HepG2 (cell line): ENCODE results near the gene DENND10. TPM values are rescaled to one million over a fixed set of nuclear protein-coding genes. Genes with fewer than 3 reads are reported as not detected.
A peak's percentile ranks its signal among the peaks of the same experiment; 100 is the strongest.

ENCODE experiments used
- ATAC-seq: fragments of 200-7000 bp; cut with Tn5 transposase; 3 replicates; pipeline ENCODE4 v1.9.1; 2020; ENCODE audit warnings: mild to moderate bottlenecking, moderate library complexity
- BruUV-seq: library from RNA; stranded (reverse); fragments of 400-500 nt; replicated peaks from 2 replicates; lab custom pipeline; 2021; lab: Mats Ljungman, UMichigan
- CTCF ChIA-PET: fragments of 300-600 bp; formaldehyde crosslinking; extraction: SDS; loops from one replicate; lab custom pipeline; 2021; ENCODE audit warnings: low total read pairs, inconsistent platforms, low intra/inter-chr PET ratio; lab: Yijun Ruan, JAX
- POLR2A ChIA-PET: fragments of 350-600 bp; sonication (Branson Sonifier 250); formaldehyde crosslinking; loops from one replicate; lab custom pipeline; 2020; ENCODE audit warnings: antibody characterized with exemption, inconsistent platforms; lab: Yijun Ruan, JAX
- DNase-seq: peaks from one replicate; pipeline ENCODE4 v3.0.0-alpha.2; 2015; ENCODE audit warnings: low spot score
- FAIRE-seq: peaks from 3 replicates; lab custom pipeline; 2011; peaks lifted over from hg19 to GRCh38; lab: Jason Lieb, UNC
- H2AFZ ChIP-seq: one replicate; pipeline ENCODE4 v1.6.1; 2011; ENCODE audit warnings: low read length, inconsistent platforms
- H3K27ac ChIP-seq: fragments of 300-600 bp; 3 replicates; pipeline ENCODE4 v1.8.0; 2011; ENCODE audit warnings: mixed run types, mild to moderate bottlenecking, mixed read lengths, low read length, inconsistent platforms; ENCODE audit not compliant: insufficient read depth; ENCODE audit errors: extremely low read length
- H3K27me3 ChIP-seq, 2 experiments: fragments of 200-600 bp in 1 of 2; 2 replicates in 1 of 2; 3 replicates in 1 of 2; pipeline versions ENCODE4 v1.6.0 to v1.8.0; 2011; ENCODE audit warnings: low read length in 2 of 2, mild to moderate bottlenecking in 2 of 2, moderate library complexity in 2 of 2, inconsistent platforms in 1 of 2; ENCODE audit not compliant: insufficient read depth in 2 of 2, control insufficient read depth in 1 of 2
- H3K36me3 ChIP-seq, 2 experiments: fragments of 200-600 bp in 1 of 2; replicated peaks in 1 of 2; 2 replicates in 1 of 2; 3 replicates in 1 of 2; pipeline versions ENCODE4 v1.5.1 to v1.8.0; 2011; ENCODE audit warnings: low read length in 2 of 2, inconsistent platforms in 1 of 2; ENCODE audit not compliant: insufficient read depth in 2 of 2, control insufficient read depth in 1 of 2
- H3K4me1 ChIP-seq: 2 replicates; pipeline ENCODE4 v1.5.1; 2012; ENCODE audit warnings: low read length, inconsistent platforms; ENCODE audit not compliant: insufficient read depth
- H3K4me2 ChIP-seq: 2 replicates; pipeline ENCODE4 v1.6.0; 2011; ENCODE audit warnings: low read depth, low read length, inconsistent platforms
- H3K4me3 ChIP-seq, 3 experiments: fragments of 200-600 bp in 1 of 3; sonication (generic), shearing (Covaris generic) in 1 of 3; replicated peaks in 1 of 3; 2 replicates each; pipeline ENCODE4 v1.5.1; 2011 to 2016; ENCODE audit warnings: low read length in 3 of 3, inconsistent platforms in 2 of 3, low read depth in 2 of 3, mild to moderate bottlenecking in 2 of 3, control low read depth in 1 of 3, mixed read lengths in 1 of 3; ENCODE audit not compliant: insufficient read depth in 1 of 3
- H3K79me2 ChIP-seq: one replicate; pipeline ENCODE4 v1.6.1; 2011; ENCODE audit warnings: low read length, inconsistent platforms; ENCODE audit not compliant: insufficient read depth
- H3K9ac ChIP-seq: 2 replicates; pipeline ENCODE4 v1.6.0; 2011; ENCODE audit warnings: mild to moderate bottlenecking, low read depth, low read length, inconsistent platforms; ENCODE audit not compliant: insufficient read depth
- H3K9me3 ChIP-seq: 2 replicates; pipeline ENCODE4 v1.5.1; 2012; ENCODE audit warnings: mild to moderate bottlenecking, low read length
- H4K20me1 ChIP-seq: 2 replicates; pipeline ENCODE4 v1.6.0; 2011; ENCODE audit warnings: inconsistent platforms, mild to moderate bottlenecking, low read length, moderate library complexity; ENCODE audit not compliant: insufficient read depth
- ATF1 ChIP-seq: IDR thresholded peaks from 2 replicates; pipeline ENCODE4 v1.6.1; 2016; ENCODE audit warnings: mild to moderate bottlenecking, control low read depth
- BRD4 ChIP-seq: sonication (generic); formaldehyde crosslinking; IDR thresholded peaks from 2 replicates; pipeline ENCODE4 v1.4.0; 2020; ENCODE audit warnings: missing genetic modification reagents
- CENPT ChIP-seq: sonication (generic); formaldehyde crosslinking; IDR thresholded peaks from 2 replicates; pipeline ENCODE4 v1.8.0; 2022; ENCODE audit warnings: low read depth, mild to moderate bottlenecking, moderate library complexity, missing genetic modification reagents
- CHCHD3 ChIP-seq: sonication (generic); formaldehyde crosslinking; IDR thresholded peaks from 2 replicates; pipeline ENCODE4 v1.8.0; 2022; ENCODE audit warnings: mild to moderate bottlenecking, missing genetic modification reagents, moderate library complexity
- GLMP ChIP-seq: sonication (generic); formaldehyde crosslinking; IDR thresholded peaks from 2 replicates; pipeline ENCODE4 v1.9.0; 2021; ENCODE audit warnings: missing genetic modification reagents, mild to moderate bottlenecking, borderline replicate concordance
- KLF16 ChIP-seq, 2 experiments: sonication (generic) in 1 of 2; formaldehyde crosslinking in 1 of 2; IDR thresholded peaks; 2 replicates each; pipeline versions ENCODE4 v1.6.1 to v1.8.0; 2016 to 2023; ENCODE audit warnings: missing genetic modification reagents in 2 of 2, missing compliant biosample characterization in 1 of 2
- MAX ChIP-seq: IDR thresholded peaks from 2 replicates; pipeline ENCODE4 v1.6.1; 2012; ENCODE audit warnings: inconsistent platforms
- POLR2AphosphoS5 ChIP-seq: IDR thresholded peaks from 2 replicates; pipeline ENCODE4 v1.6.1; 2012; ENCODE audit warnings: low read depth, low read length
- POLR2G ChIP-seq: fragments of 200-400 bp; formaldehyde crosslinking; IDR thresholded peaks from 2 replicates; pipeline ENCODE4 v1.6.1; 2018; ENCODE audit warnings: mild to moderate bottlenecking, low read depth, low read length, moderate library complexity
- PRDM15 ChIP-seq: sonication (generic); formaldehyde crosslinking; IDR thresholded peaks from 2 replicates; pipeline ENCODE4 v1.4.0; 2020; ENCODE audit warnings: missing genetic modification reagents
- SAP130 ChIP-seq: IDR thresholded peaks from 2 replicates; pipeline ENCODE4 v1.6.1; 2016; ENCODE audit warnings: low read depth
- SNAPC2 ChIP-seq: sonication (generic); formaldehyde crosslinking; IDR thresholded peaks from 2 replicates; pipeline ENCODE4 v1.8.1; 2022; ENCODE audit warnings: mild to moderate bottlenecking, missing genetic modification reagents
- SUZ12 ChIP-seq: fragments of 150-350 bp; IDR thresholded peaks from 2 replicates; pipeline ENCODE4 v1.6.1; 2014; ENCODE audit warnings: low read depth, low read length
- ZFP41 ChIP-seq: sonication (generic); formaldehyde crosslinking; IDR thresholded peaks from 2 replicates; pipeline ENCODE4 v1.4.0; 2020; ENCODE audit warnings: mild to moderate bottlenecking, missing genetic modification reagents, borderline replicate concordance
- ZNF329 ChIP-seq: sonication (generic); formaldehyde crosslinking; IDR thresholded peaks from 2 replicates; pipeline ENCODE4 v1.9.0; 2021; ENCODE audit warnings: low read depth, mild to moderate bottlenecking, missing genetic modification reagents
- ZNF557 ChIP-seq: sonication (generic); formaldehyde crosslinking; IDR thresholded peaks from 2 replicates; pipeline ENCODE4 v1.4.0; 2020; ENCODE audit warnings: missing genetic modification reagents
- WGBS: methylation state at CpG from one replicate; pipeline ENCODE4 v1.1.6; 2017; ENCODE audit warnings: low lambda C conversion rate; 5-methylcytosine and 5-hydroxymethylcytosine counted together
- in situ Hi-C: cut with HindIII; loops from 2 replicates; pipeline ENCODE4 v1.10.0; 2017; ENCODE audit warnings: low pct_unique_long_range_greater_than_20kb; ENCODE audit not compliant: extremely low pct_ligation_motif_present
- intact Hi-C: fragments of 100-400 bp; cut with micrococcal nuclease; formaldehyde crosslinking; loops from one replicate; pipeline ENCODE4 v1.10.0; 2022; ENCODE audit not compliant: unreplicated experiment
- polyA plus RNA-seq, 8 experiments: library from polyadenylated mRNA; depleted of rRNA in 3 of 8; stranded (reverse) in 7 of 8; unstranded in 1 of 8; fragments of >200 nt; fragmentation: Illumina TruSeq in 4 of 8; extraction: Trizol in 4 of 8; gene quantifications; 2 replicates each; pipeline versions ENCODE4 v1.2.1 to v1.2.3, GENCODE V29; 2011 to 2016; ENCODE audit warnings: low read depth in 4 of 8, missing spikeins in 1 of 8, mixed read lengths in 1 of 8; ENCODE audit not compliant: insufficient read depth in 1 of 8
- total RNA-seq, 5 experiments: library from RNA; depleted of rRNA; stranded (reverse); fragments of >200 nt; fragmentation: Illumina TruSeq; extraction: Trizol; gene quantifications; 2 replicates each; pipeline ENCODE4 v1.2.3, GENCODE V29; 2016; ENCODE audit warnings: low read depth in 1 of 5
- TF ChIP-seq, protein P1 (sequence below): sonication (generic); formaldehyde crosslinking; IDR thresholded peaks from 2 replicates; pipeline ENCODE4 v1.4.0; 2020; ENCODE audit warnings: mild to moderate bottlenecking, missing genetic modification reagents

DENND10 gene
- total and polyA plus RNA-seq, 2 of the 13 experiments (the other 11 are each of a cell fraction or from before 2014, with no cell fraction given): 43.7 to 78.8 TPM

GRCh38 chr10:119138346-119139306, 34.7 kb downstream of the DENND10 start:
- no peak overlapping the region for H3K27ac ChIP-seq
- POLR2A ChIA-PET: interaction anchor here (0.7 to 1.5 kb wide), 7 partner anchors 18 to 469 kb away, joined by 3 to 5 read pairs (median 3); partner anchors contain the start of genes DENND10 and GRK5
- H3K36me3 ChIP-seq: peaks cover 3 to 26% of the 10 kb centered on the region in 2 experiments; a peak in 2 of 5 replicates
- no TSS peak for BruUV-seq
- no peak for FAIRE-seq
- H3K4me2 ChIP-seq: no peak overlapping the region
- H3K79me2 ChIP-seq: no peaks in the 10 kb centered on the region
- H3K9me3 ChIP-seq: no peaks in the 10 kb centered on the region
- H3K4me3 ChIP-seq: no peak overlapping the region
- CTCF ChIA-PET: no interaction called here
- peak; percentile 14 for ATAC-seq
- H4K20me1 ChIP-seq: no peaks in the 10 kb centered on the region
- 97% methylated on average over 16 of the region's 16 CpGs for WGBS
- no peaks in the 10 kb centered on the region for H3K27me3 ChIP-seq
- in situ Hi-C loops: no loop called here
- no peak overlapping the region for H2AFZ ChIP-seq
- intact Hi-C loops: loop anchor here (1.0 kb wide), 2 partner anchors 60 to 279 kb away; no protein-coding TSS in a partner anchor
- H3K4me1 ChIP-seq: peaks cover 7% of the 10 kb centered on the region
- no peak overlapping the region for H3K9ac ChIP-seq
- DNase-seq: no peak
- TF ChIP-seq ATF1 (CRISPR knock-in tag) (no peak), KLF16 (CRISPR knock-in tag; IDR thresholded peaks at IDR 0.05) (no peak), BRD4 (CRISPR knock-in tag) (no peak), CENPT (0 out of 2 replicates have a peak, but pooled peaks have one; percentile 37), POLR2G (peak; percentile 52; the same call in 1 of the 2 replicates), ZNF329 (CRISPR knock-in tag) (no peak), PRDM15 (CRISPR knock-in tag) (no peak), POLR2AphosphoS5 (peak; percentile 40), GLMP (no peak), MAX (no peak), ZFP41 (CRISPR knock-in tag) (peak; percentile 67; the same call in 1 of the 2 replicates), SNAPC2 (CRISPR knock-in tag) (no peak), CHCHD3 (no peak), ZNF557 (CRISPR knock-in tag) (no peak), SUZ12 (no peak), SAP130 (CRISPR knock-in tag) (no peak)
- TF ChIP-seq, protein P1, sequence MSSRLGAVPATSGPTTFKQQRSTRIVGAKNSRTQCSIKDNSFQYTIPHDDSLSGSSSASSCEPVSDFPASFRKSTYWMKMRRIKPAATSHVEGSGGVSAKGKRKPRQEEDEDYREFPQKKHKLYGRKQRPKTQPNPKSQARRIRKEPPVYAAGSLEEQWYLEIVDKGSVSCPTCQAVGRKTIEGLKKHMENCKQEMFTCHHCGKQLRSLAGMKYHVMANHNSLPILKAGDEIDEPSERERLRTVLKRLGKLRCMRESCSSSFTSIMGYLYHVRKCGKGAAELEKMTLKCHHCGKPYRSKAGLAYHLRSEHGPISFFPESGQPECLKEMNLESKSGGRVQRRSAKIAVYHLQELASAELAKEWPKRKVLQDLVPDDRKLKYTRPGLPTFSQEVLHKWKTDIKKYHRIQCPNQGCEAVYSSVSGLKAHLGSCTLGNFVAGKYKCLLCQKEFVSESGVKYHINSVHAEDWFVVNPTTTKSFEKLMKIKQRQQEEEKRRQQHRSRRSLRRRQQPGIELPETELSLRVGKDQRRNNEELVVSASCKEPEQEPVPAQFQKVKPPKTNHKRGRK (CRISPR knock-in tag): no peak
